A204.1 (cell line): ENCODE measurements around the gene ADAM33.

ENCODE experiments used
- FAIRE-seq: peaks from 2 replicates; lab custom pipeline; 2012; peaks lifted over from hg19 to GRCh38; lab: Jason Lieb, UNC

Gene ADAM33

GRCh38 chr20:3646651-3647050 lies 35.2 kb downstream of the ADAM33 start:
- FAIRE-seq, result no peak

DNA sequence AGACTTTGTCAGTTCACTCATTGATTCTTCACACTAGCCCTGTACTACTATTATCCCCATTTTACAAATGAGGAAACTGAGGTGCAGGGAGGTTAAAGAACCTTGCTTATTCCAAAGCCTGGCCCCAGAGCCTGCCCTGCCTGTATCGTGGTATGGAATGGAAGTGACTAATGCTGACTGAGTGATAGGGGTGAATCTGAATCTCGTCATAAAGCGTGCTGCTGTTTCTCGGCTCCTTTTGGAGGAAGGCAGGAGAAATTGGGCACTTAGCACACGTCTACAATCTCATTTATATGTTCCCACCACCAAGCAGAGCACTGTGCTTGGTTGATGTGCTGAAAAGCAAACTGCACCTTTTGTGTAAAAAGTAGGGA lies 35.8 kb downstream of the ADAM33 start:
- no peak for FAIRE-seq

DNA sequence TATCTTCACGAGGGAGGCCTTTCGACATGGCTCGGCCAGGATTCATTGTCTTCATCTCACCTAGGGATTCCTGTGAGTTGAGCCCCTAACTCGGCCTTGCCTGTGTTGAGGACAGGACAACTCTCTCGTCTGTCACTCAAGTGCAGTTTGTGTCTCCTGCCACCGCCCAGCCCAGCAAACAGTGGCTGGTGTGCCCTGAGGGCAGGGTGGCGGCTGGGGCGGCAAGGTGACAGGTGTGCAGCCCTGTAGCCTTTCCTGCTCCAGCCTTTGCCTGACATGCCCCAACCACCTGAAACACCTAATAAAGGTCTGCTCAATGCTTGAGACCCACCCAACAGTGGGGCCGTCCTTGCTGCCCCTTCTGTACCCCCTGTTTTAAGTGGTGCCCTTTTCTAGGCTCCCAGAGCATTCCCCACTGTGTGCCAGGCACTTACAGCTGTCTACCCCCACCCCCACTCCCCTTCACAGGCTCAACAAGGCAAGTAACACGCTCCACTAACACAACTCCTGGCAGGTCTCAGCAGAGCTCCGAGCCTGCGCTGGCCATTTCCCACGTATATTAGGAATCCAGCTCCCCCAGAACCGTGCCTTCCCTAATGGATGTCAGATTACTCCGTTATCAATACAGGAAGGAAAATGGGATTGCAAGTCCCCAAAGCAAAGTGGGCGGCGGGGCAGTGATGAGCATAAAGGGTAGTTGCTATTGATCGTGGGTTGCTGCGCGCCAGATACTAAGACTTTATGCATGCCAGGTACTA lies 36.3 kb downstream of the ADAM33 start:
- no peak for FAIRE-seq

- no peak for FAIRE-seq
These were observed 41.6 kb downstream of the ADAM33 start for GRCh38 chr20:3640259-3640658.

GRCh38 chr20:3635346-3635745 lies 46.5 kb downstream of the ADAM33 start:
- FAIRE-seq, result no peak

DNA sequence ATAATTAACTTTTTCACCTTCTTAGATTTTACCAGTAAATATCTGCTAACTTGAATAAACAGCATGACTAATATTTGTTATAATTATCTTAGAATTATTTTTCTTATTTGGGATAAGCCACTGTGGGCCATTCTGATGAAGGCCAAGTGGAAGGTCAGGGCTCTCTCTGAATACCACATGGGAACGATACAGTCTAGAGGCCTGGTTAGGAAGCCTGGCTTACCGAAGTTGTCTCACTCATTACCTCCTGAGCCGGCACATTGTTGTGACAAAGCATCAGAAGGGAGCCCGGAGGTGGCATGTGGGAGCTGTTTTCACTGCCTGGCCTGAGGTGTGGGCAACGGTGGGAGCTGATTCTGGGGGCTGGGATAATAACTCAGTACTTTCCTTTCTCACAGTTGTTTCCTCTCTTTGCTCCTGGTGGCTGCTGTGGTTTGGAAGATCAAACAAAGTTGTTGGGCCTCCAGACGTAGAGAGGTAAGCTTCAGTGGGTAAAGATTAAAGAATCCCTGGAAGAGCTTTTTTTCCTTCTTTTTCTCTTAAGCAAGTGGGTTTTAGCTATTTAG lies 47.8 kb downstream of the ADAM33 start:
- FAIRE-seq, result no peak

DNA sequence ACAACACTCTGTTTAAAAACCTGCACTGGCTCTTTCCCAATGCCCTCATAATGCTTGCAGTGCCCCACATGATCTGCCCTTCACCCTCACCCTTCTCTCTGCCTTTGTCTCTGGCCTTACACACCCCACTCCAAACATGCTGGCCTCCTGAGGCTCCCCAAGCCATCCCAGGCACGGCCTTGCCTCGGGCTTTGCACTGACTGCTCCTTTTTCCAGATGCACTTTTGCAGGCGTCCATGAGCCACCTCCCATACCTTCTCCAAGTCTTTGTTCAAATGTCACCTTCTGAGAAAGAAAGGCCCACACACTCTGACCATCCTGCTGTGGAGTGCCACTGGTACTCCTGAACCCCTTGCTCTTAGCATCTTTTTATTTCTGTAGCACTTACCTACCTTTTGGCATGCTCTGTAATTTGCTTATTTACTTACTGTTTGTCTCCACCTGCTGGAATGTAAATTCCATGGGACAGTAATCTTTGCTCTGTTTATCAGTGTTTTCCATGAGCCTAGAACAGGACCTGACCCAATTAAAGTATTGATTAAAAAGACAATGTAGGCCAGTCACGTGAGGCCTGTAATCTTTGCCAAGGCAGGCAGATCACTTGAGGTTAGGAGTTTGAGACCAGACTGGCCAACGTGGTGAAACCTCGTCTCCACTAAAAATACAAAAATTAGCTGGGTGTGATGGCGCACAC lies 49.4 kb downstream of the ADAM33 start:
- no peak for FAIRE-seq

- FAIRE-seq, result no peak
These were observed 50.3 kb downstream of the ADAM33 start for GRCh38 chr20:3631534-3631933.

DNA sequence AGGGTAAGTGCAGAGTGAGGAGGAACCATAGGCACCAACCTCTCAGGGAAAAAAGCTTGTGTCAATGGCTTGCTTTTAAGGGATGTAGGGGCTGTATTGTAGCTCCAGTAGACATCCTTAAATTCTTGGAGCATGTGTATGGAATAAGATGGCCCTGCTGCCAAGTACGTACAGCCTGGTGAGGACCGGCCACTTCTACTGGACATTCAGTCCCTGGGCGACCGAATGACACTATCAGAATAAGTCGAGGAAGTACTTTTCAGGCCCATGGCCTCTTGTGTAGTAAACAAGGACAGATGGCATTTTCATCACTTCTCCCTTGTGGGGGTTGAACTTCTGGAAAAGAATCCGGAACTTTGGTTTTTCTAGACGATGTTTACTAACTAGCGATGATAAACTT lies 51.4 kb downstream of the ADAM33 start:
- FAIRE-seq, result no peak

GRCh38 chr20:3629893-3630292 lies 51.9 kb downstream of the ADAM33 start:
- FAIRE-seq, result no peak

GRCh38 chr20:3628502-3629314 lies 53.1 kb downstream of the ADAM33 start:
- no peak for FAIRE-seq

DNA sequence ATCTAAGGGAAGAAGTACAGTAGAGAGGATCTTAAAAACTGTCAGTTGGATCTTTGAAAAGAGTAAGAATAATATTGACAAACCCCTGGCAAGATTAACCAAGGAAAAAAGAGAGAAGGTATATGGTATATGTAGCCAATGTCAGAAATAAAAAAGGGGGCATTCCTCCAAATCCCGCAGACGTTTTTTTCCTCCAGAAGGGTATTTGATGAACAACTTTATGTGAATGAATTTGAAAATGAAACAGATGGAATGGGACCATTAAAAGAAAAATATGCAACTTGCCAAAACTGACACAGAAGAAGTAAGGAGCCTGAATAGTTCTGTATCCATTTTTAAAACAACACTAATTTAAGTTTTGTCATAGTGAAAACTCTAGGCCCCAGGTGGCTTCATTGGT lies 54.3 kb downstream of the ADAM33 start:
- FAIRE-seq, result no peak

DNA sequence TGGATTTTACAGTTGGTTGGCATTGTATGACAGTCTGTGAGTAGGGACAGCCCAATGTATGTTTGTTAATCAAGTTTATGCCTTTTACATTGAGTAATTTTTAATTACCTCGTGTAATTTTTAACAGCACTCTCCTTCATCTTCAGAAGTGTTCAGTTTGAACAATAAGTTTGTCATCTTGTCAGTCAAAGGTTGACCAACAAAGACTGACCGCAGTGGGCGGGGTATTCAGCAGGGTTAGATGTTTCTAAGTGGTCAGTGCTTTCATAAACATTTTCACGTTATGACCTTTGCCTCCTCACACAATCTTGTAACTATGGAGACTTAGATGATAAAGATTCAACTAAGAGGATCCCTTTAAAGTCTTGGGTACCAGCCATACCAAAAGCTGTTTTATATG lies 59.4 kb downstream of the ADAM33 start:
- FAIRE-seq, result no peak

DNA sequence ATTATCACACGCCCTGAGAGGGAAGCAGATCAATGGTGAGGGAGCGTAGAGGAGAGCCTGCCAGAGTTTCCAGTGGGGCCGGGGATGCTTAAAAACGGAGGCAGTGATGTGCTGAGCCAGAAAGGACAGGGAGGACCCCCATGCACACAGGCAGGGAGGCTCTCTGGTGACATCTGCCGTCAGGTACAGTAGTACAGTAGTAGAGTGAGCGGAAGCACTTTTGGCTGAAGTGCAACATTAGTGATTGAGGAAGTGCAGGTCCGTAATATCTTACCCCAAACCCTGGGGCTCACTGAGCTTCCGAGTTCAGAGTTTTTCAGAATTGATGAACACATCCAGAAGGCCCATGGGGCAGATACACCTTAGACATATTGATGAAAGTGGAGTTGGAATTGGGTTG lies 60.7 kb downstream of the ADAM33 start:
- no peak for FAIRE-seq
